ENCODE data around the gene ZNF628. TPM values are rescaled to one million over a fixed set of nuclear protein-coding genes. Genes with fewer than 3 reads are reported as not detected.
"Not testable (repeated sequence)": the region's sequence is repeated elsewhere in the genome, so short reads cannot be mapped to it uniquely, and the experiment has no call there.

ZNF628 gene
- 1.7 TPM for total RNA-seq (ENCODE audit: insufficient read depth, low replicate concordance)

- peak; percentile 99 for DNase-seq (ENCODE audit: low spot score)
These were observed at the start of gene ZNF628 for GRCh38 chr19:55476100-55476775. Gene ZNF628 (plus strand): TSS chr19:55476617. CDS start chr19:55479911, 3,294 bp downstream.

GRCh38 chr19:55431183-55431582 lies 45.2 kb upstream of the ZNF628 start:
- DNase-seq (ENCODE audit: low spot score), result no peak

- DNase-seq (ENCODE audit: low spot score), result no peak
These were observed 44.0 kb upstream of the ZNF628 start for GRCh38 chr19:55432241-55432959.

GRCh38 chr19:55433292-55433691 lies 43.1 kb upstream of the ZNF628 start:
- DNase-seq (ENCODE audit: low spot score), result no peak

GRCh38 chr19:55434356-55434919 lies 42.0 kb upstream of the ZNF628 start:
- no peak for DNase-seq (ENCODE audit: low spot score)

- DNase-seq (ENCODE audit: low spot score), result no peak
These were observed 41.4 kb upstream of the ZNF628 start for GRCh38 chr19:55435020-55435419.

- no peak for DNase-seq (ENCODE audit: low spot score)
These were observed 39.6 kb upstream of the ZNF628 start for GRCh38 chr19:55436847-55437246.

GRCh38 chr19:55437410-55437809 lies 39.0 kb upstream of the ZNF628 start:
- DNase-seq (ENCODE audit: low spot score), result peak; percentile 62

GRCh38 chr19:55439052-55439451 lies 37.4 kb upstream of the ZNF628 start:
- DNase-seq (ENCODE audit: low spot score), result no peak

- no peak for DNase-seq (ENCODE audit: low spot score)
These were observed 35.9 kb upstream of the ZNF628 start for GRCh38 chr19:55440411-55441105.

GRCh38 chr19:55441319-55441691 lies 35.1 kb upstream of the ZNF628 start:
- no peak for DNase-seq (ENCODE audit: low spot score)

GRCh38 chr19:55441692-55442321 lies 34.6 kb upstream of the ZNF628 start:
- DNase-seq (ENCODE audit: low spot score), result no peak

- DNase-seq (ENCODE audit: low spot score), result no peak
These were observed 34.0 kb upstream of the ZNF628 start for GRCh38 chr19:55442372-55442961.

GRCh38 chr19:55443045-55443823 lies 33.2 kb upstream of the ZNF628 start, which contains the start of gene SHISA7:
Gene SHISA7 (minus strand): TSS chr19:55443300. CDS start chr19:55442863, 437 bp downstream.
- DNase-seq (ENCODE audit: low spot score), result no peak

- DNase-seq (ENCODE audit: low spot score), result no peak
These were observed 32.5 kb upstream of the ZNF628 start for GRCh38 chr19:55443824-55444480.

GRCh38 chr19:55444646-55445045 lies 31.8 kb upstream of the ZNF628 start:
- DNase-seq (ENCODE audit: low spot score), result no peak

- no peak for DNase-seq (ENCODE audit: low spot score)
These were observed 30.4 kb upstream of the ZNF628 start for GRCh38 chr19:55446060-55446459.

- DNase-seq (ENCODE audit: low spot score), result no peak
These were observed 28.8 kb upstream of the ZNF628 start for GRCh38 chr19:55447421-55448174.

GRCh38 chr19:55448175-55448490 lies 28.3 kb upstream of the ZNF628 start:
- not testable (repeated sequence) for DNase-seq (ENCODE audit: low spot score)

Measured in umbilical cord (tissue), 2 donors.